ENCODE data around the gene RHOU. TPM values are rescaled to one million over a fixed set of nuclear protein-coding genes. Genes with fewer than 3 reads are reported as not detected.

RHOU gene
- total RNA-seq, 1 experiment from 2014 or later: 11.0 TPM

DNA sequence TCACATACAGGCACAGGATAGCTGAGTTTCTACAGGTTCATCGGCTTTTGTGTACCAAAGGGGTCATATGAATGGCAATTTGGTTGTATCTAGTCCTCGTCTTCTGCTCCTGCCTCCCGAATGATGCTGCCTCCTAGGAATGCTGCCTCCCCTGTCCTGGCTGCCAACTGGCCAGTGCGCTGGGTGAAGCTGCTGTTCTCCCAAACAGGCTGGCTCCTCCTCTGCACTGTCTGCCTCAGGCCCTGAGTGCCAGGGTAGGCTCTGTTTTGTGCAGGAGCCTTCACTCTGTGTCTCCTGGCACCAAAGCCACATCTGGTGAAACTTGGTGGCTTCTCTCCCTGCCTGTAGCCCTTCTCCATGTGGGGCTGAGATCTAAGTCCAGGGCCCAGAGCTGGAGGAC, 60.3 kb downstream of the RHOU start:
- no peak for DNase-seq
- Histone ChIP-seq H3K36me3 (replicated peaks; ENCODE audit: control insufficient read depth, insufficient read depth, low read length) (no peaks in the 10 kb centered on the region), H3K4me3 (ENCODE audit: insufficient read depth, low read depth, low read length) (no peak overlapping the region), H3K27me3 (ENCODE audit: control insufficient read depth, insufficient read depth, low read length) (no peaks in the 10 kb centered on the region; the same call in 1 of the 2 replicates)

Other genes starting within 250 kb of the RHOU start
- 175 and 183 TPM in 2 replicates for gene RNF187, start 248.1 kb upstream of the RHOU start, total RNA-seq (2014; rRNA removed; shearing (Covaris generic))

All from H7 (cell line).